Body of pancreas (tissue), 4 donors: ENCODE results near the gene NTSR1.

Experiments used
- POLR2A ChIP-seq, 3 donors: fragments of 450-650 bp; IDR thresholded peaks; one replicate each; pipeline ENCODE4 v1.6.1; 2016; ENCODE audit warnings: antibody characterized with exemption in 3 of 3, mild to moderate bottlenecking in 2 of 3
- TF ChIP-seq, protein P1 (sequence below), 7 experiments: fragments of 450-650 bp in 4 of 7; fragments of 200-600 bp in 3 of 7; sonication (generic) in 3 of 7; IDR thresholded peaks; one replicate each; pipeline ENCODE4 v1.5.1; 2016 to 2019; ENCODE audit warnings: antibody characterized with exemption in 7 of 7

DNA sequence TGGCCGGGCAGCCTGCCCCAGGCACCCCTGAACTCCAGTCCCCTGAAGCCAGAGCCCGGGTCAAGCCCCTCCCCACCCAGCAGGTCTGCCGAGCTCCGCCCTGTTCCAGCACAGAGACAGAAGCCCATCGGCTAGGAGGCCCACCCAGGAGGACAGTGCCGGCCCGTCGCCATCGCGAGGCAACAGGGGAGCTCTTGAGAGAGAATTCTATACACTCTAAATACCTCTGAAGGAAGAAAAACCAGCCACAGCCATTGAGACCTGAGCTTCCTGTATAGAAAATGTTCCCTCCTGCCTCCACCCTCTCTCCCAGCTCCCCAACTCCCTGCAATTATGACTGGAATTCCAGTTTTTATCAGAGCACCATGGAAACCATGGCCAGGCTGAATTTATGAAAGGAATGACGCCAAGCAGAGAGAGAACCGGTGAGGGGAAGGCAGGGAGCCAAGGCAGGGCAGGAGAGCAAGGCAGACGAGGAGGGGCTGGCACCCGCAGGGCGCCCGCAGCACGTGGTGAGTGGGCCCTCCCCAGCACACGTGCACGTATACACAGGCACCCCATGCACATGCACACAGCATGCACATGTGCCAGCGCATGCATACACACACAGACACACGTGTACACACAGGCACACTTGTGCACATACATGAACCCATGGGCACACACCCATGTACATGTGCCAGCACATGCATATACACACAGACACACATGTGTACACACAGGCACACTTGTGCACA is 60.1 kb downstream of the NTSR1 start:
- TF ChIP-seq, protein P1, sequence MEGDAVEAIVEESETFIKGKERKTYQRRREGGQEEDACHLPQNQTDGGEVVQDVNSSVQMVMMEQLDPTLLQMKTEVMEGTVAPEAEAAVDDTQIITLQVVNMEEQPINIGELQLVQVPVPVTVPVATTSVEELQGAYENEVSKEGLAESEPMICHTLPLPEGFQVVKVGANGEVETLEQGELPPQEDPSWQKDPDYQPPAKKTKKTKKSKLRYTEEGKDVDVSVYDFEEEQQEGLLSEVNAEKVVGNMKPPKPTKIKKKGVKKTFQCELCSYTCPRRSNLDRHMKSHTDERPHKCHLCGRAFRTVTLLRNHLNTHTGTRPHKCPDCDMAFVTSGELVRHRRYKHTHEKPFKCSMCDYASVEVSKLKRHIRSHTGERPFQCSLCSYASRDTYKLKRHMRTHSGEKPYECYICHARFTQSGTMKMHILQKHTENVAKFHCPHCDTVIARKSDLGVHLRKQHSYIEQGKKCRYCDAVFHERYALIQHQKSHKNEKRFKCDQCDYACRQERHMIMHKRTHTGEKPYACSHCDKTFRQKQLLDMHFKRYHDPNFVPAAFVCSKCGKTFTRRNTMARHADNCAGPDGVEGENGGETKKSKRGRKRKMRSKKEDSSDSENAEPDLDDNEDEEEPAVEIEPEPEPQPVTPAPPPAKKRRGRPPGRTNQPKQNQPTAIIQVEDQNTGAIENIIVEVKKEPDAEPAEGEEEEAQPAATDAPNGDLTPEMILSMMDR (IDR thresholded peaks at IDR 0.05), result peak in 1 of 7 experiments; percentile 18
- peak; percentile 18 to 83 (median 78) for TF ChIP-seq POLR2A (IDR thresholded peaks at IDR 0.05)
